K562 (cell line): Measurements from ENCODE around the gene TMEM266. TPM values are rescaled to one million over a fixed set of nuclear protein-coding genes. Genes with fewer than 3 reads are reported as not detected.
A peak's percentile ranks its signal among the peaks of the same experiment; 100 is the strongest.

ENCODE experiments used
- CBX2 ChIP-seq: fragments of 200-600 bp; sonication (generic); IDR thresholded peaks from one replicate; pipeline ENCODE4 v1.6.1; 2012; ENCODE audit warnings: mild to moderate bottlenecking, low read length, inconsistent platforms; ENCODE audit not compliant: insufficient read depth, poor library complexity, severe bottlenecking
- CCNT2 ChIP-seq: IDR thresholded peaks from 2 replicates; pipeline ENCODE4 v1.6.1; 2011; ENCODE audit warnings: borderline replicate concordance, low read depth, mild to moderate bottlenecking, moderate library complexity, mixed read lengths, low read length; ENCODE audit not compliant: insufficient read length; ENCODE audit errors: extremely low read depth
- CSDE1 ChIP-seq, 2 experiments: fragments of 450-650 bp; IDR thresholded peaks; 2 replicates each; pipeline ENCODE4 v1.6.1; 2016; ENCODE audit warnings: mild to moderate bottlenecking in 1 of 2
- CXXC5 ChIP-seq: fragments of 250-450 bp; sonication (Bioruptor Pico); IDR thresholded peaks from 2 replicates; pipeline ENCODE4 v1.8.0; 2022; ENCODE audit warnings: inconsistent platforms, mild to moderate bottlenecking, moderate library complexity
- ESRRB ChIP-seq: fragments of 250-450 bp; sonication (Bioruptor Pico); IDR thresholded peaks from 2 replicates; pipeline ENCODE4 v1.5.0; 2020; ENCODE audit warnings: mild to moderate bottlenecking, moderate library complexity, borderline replicate concordance
- MAFG ChIP-seq: fragments of 450-650 bp; conservative IDR thresholded peaks from 2 replicates; pipeline ENCODE4 v1.6.1; 2016; ENCODE audit warnings: missing genetic modification characterization, missing compliant biosample characterization
- PURB ChIP-seq: sonication (generic); formaldehyde crosslinking; IDR thresholded peaks from 2 replicates; pipeline ENCODE4 v1.9.0; 2021; ENCODE audit warnings: low read depth, mild to moderate bottlenecking, missing genetic modification reagents
- RHOXF2B ChIP-seq: fragments of 250-450 bp; sonication (Bioruptor Pico); conservative IDR thresholded peaks from 2 replicates; pipeline ENCODE4 v1.5.1; 2021
- SMAD1 ChIP-seq: fragments of 150-350 bp; IDR thresholded peaks from 2 replicates; pipeline ENCODE4 v1.6.1; 2014; ENCODE audit warnings: low read length, low read depth; ENCODE audit not compliant: partially characterized antibody
- TAF1 ChIP-seq: IDR thresholded peaks from 2 replicates; pipeline ENCODE4 v1.6.1; 2011; ENCODE audit warnings: mild to moderate bottlenecking, low read length, moderate library complexity; ENCODE audit not compliant: insufficient read depth, control insufficient read depth, severe bottlenecking; ENCODE audit errors: extremely low read depth
- ZNF133 ChIP-seq: fragments of 250-450 bp; sonication (Bioruptor Pico); IDR thresholded peaks from 2 replicates; pipeline ENCODE4 v1.4.0; 2020; ENCODE audit warnings: mild to moderate bottlenecking
- ZNF232 ChIP-seq: sonication (generic); formaldehyde crosslinking; IDR thresholded peaks from 2 replicates; pipeline ENCODE4 v1.8.0; 2022; ENCODE audit warnings: mild to moderate bottlenecking, missing genetic modification reagents
- ZNF316 ChIP-seq: fragments of 450-650 bp; IDR thresholded peaks from 2 replicates; pipeline ENCODE4 v1.6.1; 2016
- polyA plus RNA-seq, 8 experiments: library from polyadenylated mRNA; depleted of rRNA in 4 of 8; stranded (reverse) in 5 of 8; unstranded in 3 of 8; fragments of >200 nt; fragmentation: Nextera tagmentation in 2 of 8; fragmentation: Illumina TruSeq in 1 of 8; extraction: Ambion mirVana in 2 of 8; extraction: Trizol in 1 of 8; gene quantifications; 2 replicates each; pipeline versions ENCODE4 v1.2.1 to v1.2.3, GENCODE V29; 2011 to 2014; ENCODE audit warnings: inconsistent platforms in 1 of 8, missing spikeins in 1 of 8
- total RNA-seq, 7 experiments: library from RNA; depleted of rRNA in 6 of 7; stranded (reverse); fragments of >200 nt in 6 of 7; fragmentation: Illumina TruSeq in 2 of 7; extraction: Trizol in 2 of 7; gene quantifications; 2 replicates each; pipeline versions ENCODE4 v1.2.1 to v1.2.3, GENCODE V29; 2011 to 2021; ENCODE audit warnings: low replicate concordance in 1 of 7
- TF ChIP-seq, protein P1 (sequence below), 2 experiments: fragments of 450-650 bp in 1 of 2; sonication (generic) in 1 of 2; formaldehyde crosslinking in 1 of 2; IDR thresholded peaks in 1 of 2; conservative IDR thresholded peaks in 1 of 2; 2 replicates each; pipeline versions ENCODE4 v1.6.1 to v1.8.1; 2016 to 2023; ENCODE audit warnings: mild to moderate bottlenecking in 2 of 2, moderate library complexity in 2 of 2, inconsistent platforms in 1 of 2, missing genetic modification reagents in 1 of 2

The TMEM266 gene
- total and polyA plus RNA-seq, 9 of the 15 experiments (the other 6 are each of a cell fraction or from before 2014, with no cell fraction given): not detected

DNA sequence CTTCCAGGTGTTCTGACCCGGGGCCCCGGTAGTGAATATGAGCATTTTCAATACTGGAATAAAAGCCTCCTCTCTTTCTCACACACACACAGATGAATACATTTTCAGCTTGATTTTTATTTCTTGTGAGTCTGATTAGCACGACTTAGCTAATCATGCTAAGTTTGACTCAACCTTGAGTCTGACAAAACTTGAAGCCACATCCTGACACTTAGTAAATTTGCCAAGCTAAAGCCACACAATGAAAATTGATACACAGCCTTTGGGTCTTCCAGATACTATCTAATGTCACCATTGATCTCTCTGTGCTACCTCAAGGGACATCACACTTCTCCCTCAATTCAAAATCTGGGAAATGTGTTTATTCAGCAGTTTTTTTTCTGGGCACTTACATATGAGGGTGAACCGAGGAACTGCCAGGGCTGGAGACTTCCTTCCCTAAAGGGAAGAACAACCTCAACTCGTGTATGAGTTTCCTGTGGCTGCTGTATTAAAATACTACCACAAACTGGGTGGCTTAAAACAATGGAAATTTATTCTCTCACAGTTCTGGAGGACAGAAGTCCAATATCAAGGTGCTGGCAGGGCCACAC, 18.6 kb downstream of the TMEM266 start (continued):
- TF ChIP-seq MAFG (tag) (peak; percentile 72), CCNT2 (no peak), RHOXF2B (CRISPR knock-in tag) (no peak), SMAD1 (no peak), CSDE1 (IDR thresholded peaks at IDR 0.05) (no peak), TAF1 (no peak), ZNF133 (no peak), ZNF232 (CRISPR knock-in tag) (no peak), ZNF316 (peak; percentile 85), CXXC5 (CRISPR knock-in tag) (no peak), CBX2 (no peak), PURB (CRISPR knock-in tag) (no peak), ESRRB (no peak)
- TF ChIP-seq, protein P1, sequence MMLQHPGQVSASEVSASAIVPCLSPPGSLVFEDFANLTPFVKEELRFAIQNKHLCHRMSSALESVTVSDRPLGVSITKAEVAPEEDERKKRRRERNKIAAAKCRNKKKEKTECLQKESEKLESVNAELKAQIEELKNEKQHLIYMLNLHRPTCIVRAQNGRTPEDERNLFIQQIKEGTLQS (IDR thresholded peaks at IDR 0.05): no peak
- TF ChIP-seq, protein P1 (CRISPR knock-in tag; conservative IDR thresholded peaks at IDR 0.05): no peak
